H1 (cell line): ENCODE results near the gene ADGRV1. TPM values are rescaled to one million over a fixed set of nuclear protein-coding genes. Genes with fewer than 3 reads are reported as not detected.

Experiments used
- CTCF ChIA-PET: fragments of 300-600 bp; sonication (Branson Sonifier 250); formaldehyde crosslinking; loops from one replicate; lab custom pipeline; 2021; ENCODE audit not compliant: partially characterized antibody; lab: Charles Lee
- POLR2A ChIA-PET: fragments of 300-600 bp; sonication (Branson Sonifier 250); formaldehyde crosslinking; loops from one replicate; lab custom pipeline; 2021; ENCODE audit warnings: inconsistent platforms; ENCODE audit not compliant: partially characterized antibody; lab: Charles Lee
- DNase-seq, 2 experiments: peaks; one replicate each; pipeline versions ENCODE4 v3.0.0 to v3.0.0-alpha.2; 2010 to 2022; ENCODE audit warnings: low spot score in 2 of 2, low read depth in 1 of 2, mixed read lengths in 1 of 2
- FAIRE-seq: peaks from 2 replicates; lab custom pipeline; 2011; peaks lifted over from hg19 to GRCh38; lab: Jason Lieb, UNC
- H2AFZ ChIP-seq: 2 replicates; pipeline ENCODE4 v1.8.1; 2012; ENCODE audit warnings: low read length, inconsistent platforms
- H2AK5ac ChIP-seq: 2 replicates; pipeline ENCODE4 v1.6.1; 2013; ENCODE audit warnings: low read depth, low read length
- H2BK120ac ChIP-seq: replicated peaks from 2 replicates; pipeline ENCODE3; 2013; ENCODE audit warnings: low read depth, low read length, inconsistent platforms
- H2BK12ac ChIP-seq: 2 replicates; pipeline ENCODE4 v1.6.1; 2013; ENCODE audit warnings: low read depth, low read length
- H2BK15ac ChIP-seq: 2 replicates; pipeline ENCODE4 v1.6.1; 2013; ENCODE audit warnings: low read length
- H2BK20ac ChIP-seq: 2 replicates; pipeline ENCODE4 v1.6.1; 2013; ENCODE audit warnings: low read length
- H2BK5ac ChIP-seq: 2 replicates; pipeline ENCODE4 v1.6.1; 2013; ENCODE audit warnings: low read depth, low read length
- H3K14ac ChIP-seq: 2 replicates; pipeline ENCODE4 v1.6.1; 2013; ENCODE audit warnings: inconsistent platforms; ENCODE audit not compliant: insufficient read length
- H3K18ac ChIP-seq: 2 replicates; pipeline ENCODE4 v1.6.1; 2013; ENCODE audit warnings: low read length; ENCODE audit errors: extremely low read depth
- H3K23ac ChIP-seq: 2 replicates; pipeline ENCODE4 v1.6.1; 2013; ENCODE audit warnings: inconsistent platforms; ENCODE audit not compliant: insufficient read length
- H3K23me2 ChIP-seq: 2 replicates; pipeline ENCODE4 v1.6.1; 2013; ENCODE audit warnings: low read depth, low read length
- H3K27ac ChIP-seq: 2 replicates; pipeline ENCODE4 v1.6.1; 2011; ENCODE audit warnings: low read depth, low read length, inconsistent platforms
- H3K27me3 ChIP-seq, 4 experiments: replicated peaks in 1 of 4; 1 replicate in 1 of 4; 2 replicates in 3 of 4; pipeline versions ENCODE4 v1.6.1 to v1.8.1; 2011 to 2013; ENCODE audit warnings: low read length in 3 of 4, mild to moderate bottlenecking in 3 of 4, inconsistent platforms in 2 of 4, mixed read lengths in 2 of 4, moderate library complexity in 1 of 4; ENCODE audit not compliant: control insufficient read depth in 3 of 4, insufficient read depth in 3 of 4; ENCODE audit errors: extremely low read depth in 1 of 4
- H3K36me3 ChIP-seq, 4 experiments: 2 replicates each; pipeline versions ENCODE4 v1.6.1 to v1.8.1; 2011 to 2013; ENCODE audit warnings: mild to moderate bottlenecking in 4 of 4, low read length in 3 of 4, moderate library complexity in 2 of 4, control low read depth in 1 of 4, inconsistent platforms in 1 of 4; ENCODE audit not compliant: insufficient read depth in 4 of 4, control insufficient read depth in 2 of 4
- H3K4ac ChIP-seq: replicated peaks from 2 replicates; pipeline ENCODE3; 2013; ENCODE audit warnings: low read length, low read depth, mixed read lengths, inconsistent platforms; ENCODE audit not compliant: insufficient read length
- H3K4me1 ChIP-seq, 4 experiments: replicated peaks in 1 of 4; 1 replicate in 1 of 4; 2 replicates in 3 of 4; pipeline versions ENCODE4 v1.6.1 to v1.8.1; 2011 to 2013; ENCODE audit warnings: low read length in 3 of 4, inconsistent platforms in 2 of 4, mixed read lengths in 1 of 4; ENCODE audit not compliant: insufficient read depth in 4 of 4, control insufficient read depth in 3 of 4
- H3K4me2 ChIP-seq, 2 experiments: 2 replicates each; pipeline versions ENCODE4 v1.6.1 to v1.8.1; 2011 to 2013; ENCODE audit warnings: low read depth in 2 of 2, low read length in 2 of 2, control low read depth in 1 of 2, inconsistent platforms in 1 of 2, mild to moderate bottlenecking in 1 of 2; ENCODE audit not compliant: insufficient read depth in 1 of 2
- H3K4me3 ChIP-seq, 4 experiments: fragments of 200-600, 300-600 bp in 1 of 4; sonication (generic), shearing (Covaris generic), sonication (Bioruptor Twin) in 1 of 4; 2 replicates each; pipeline versions ENCODE4 v1.5.1 to v1.8.1; 2011 to 2016; ENCODE audit warnings: low read length in 4 of 4, low read depth in 3 of 4, control low read depth in 2 of 4, inconsistent platforms in 2 of 4, mild to moderate bottlenecking in 2 of 4, mixed read lengths in 1 of 4, moderate library complexity in 1 of 4; ENCODE audit not compliant: insufficient read depth in 2 of 4; ENCODE audit errors: extremely low read depth in 1 of 4
- H3K56ac ChIP-seq: replicated peaks from 2 replicates; pipeline ENCODE3; 2013; ENCODE audit warnings: low read depth, mild to moderate bottlenecking, mixed read lengths, low read length, inconsistent platforms; ENCODE audit not compliant: insufficient read length
- H3K79me1 ChIP-seq: 2 replicates; pipeline ENCODE4 v1.6.1; 2013; ENCODE audit warnings: low read depth, low read length, control low read depth
- H3K79me2 ChIP-seq, 2 experiments: 2 replicates each; pipeline versions ENCODE4 v1.6.1 to v1.8.1; 2012 to 2013; ENCODE audit warnings: low read length in 2 of 2, mild to moderate bottlenecking in 2 of 2, inconsistent platforms in 1 of 2; ENCODE audit not compliant: insufficient read depth in 2 of 2, control insufficient read depth in 1 of 2
- H3K9ac ChIP-seq, 4 experiments: replicated peaks in 1 of 4; 1 replicate in 1 of 4; 2 replicates in 3 of 4; pipeline versions ENCODE4 v1.6.1 to v1.8.1; 2011 to 2013; ENCODE audit warnings: low read depth in 3 of 4, low read length in 3 of 4, control low read depth in 2 of 4, mild to moderate bottlenecking in 2 of 4, moderate library complexity in 2 of 4, inconsistent platforms in 1 of 4; ENCODE audit errors: extremely low read depth in 1 of 4
- H3K9me3 ChIP-seq, 2 experiments: 2 replicates each; pipeline versions ENCODE4 v1.6.1 to v1.8.1; 2012 to 2013; ENCODE audit warnings: mild to moderate bottlenecking in 2 of 2, moderate library complexity in 2 of 2, control low read depth in 1 of 2, inconsistent platforms in 1 of 2, low read depth in 1 of 2, low read length in 1 of 2, mixed read lengths in 1 of 2; ENCODE audit not compliant: insufficient read depth in 2 of 2
- H4K20me1 ChIP-seq, 2 experiments: replicated peaks in 1 of 2; 2 replicates each; pipeline versions ENCODE3 to v1.8.1; 2011 to 2013; ENCODE audit warnings: inconsistent platforms in 2 of 2, low read length in 2 of 2, mild to moderate bottlenecking in 1 of 2; ENCODE audit not compliant: insufficient read depth in 2 of 2, control insufficient read depth in 1 of 2
- H4K5ac ChIP-seq: 2 replicates; pipeline ENCODE4 v1.6.1; 2013; ENCODE audit warnings: low read length, low read depth, mixed read lengths, inconsistent platforms; ENCODE audit not compliant: insufficient read length
- H4K8ac ChIP-seq: 2 replicates; pipeline ENCODE4 v1.8.0; 2013; ENCODE audit warnings: mild to moderate bottlenecking, moderate library complexity, low read length, inconsistent platforms; ENCODE audit not compliant: insufficient read depth; ENCODE audit errors: extremely low read depth
- H4K91ac ChIP-seq: replicated peaks from 2 replicates; pipeline ENCODE3; 2013; ENCODE audit warnings: low read length, mixed read lengths, inconsistent platforms; ENCODE audit not compliant: insufficient read length
- CBX8 ChIP-seq: fragments of 300-800, 300-1000 bp; sonication (generic); IDR thresholded peaks from 2 replicates; pipeline ENCODE4 v1.7.1; 2016; ENCODE audit warnings: low read depth, low read length, borderline replicate concordance
- NRF1 ChIP-seq: IDR thresholded peaks from 2 replicates; pipeline ENCODE4 v1.6.1; 2011; ENCODE audit warnings: mild to moderate bottlenecking, low read depth, low read length, improper control_type of control experiment
- RAD21 ChIP-seq, 2 experiments: IDR thresholded peaks in 1 of 2; conservative IDR thresholded peaks in 1 of 2; 2 replicates each; pipeline ENCODE4 v1.6.1; 2011; ENCODE audit warnings: low read depth in 2 of 2, low read length in 2 of 2, improper control_type of control experiment in 1 of 2, inconsistent platforms in 1 of 2, mild to moderate bottlenecking in 1 of 2, moderate library complexity in 1 of 2
- SAP30 ChIP-seq: fragments of 300-600 bp; sonication (generic); IDR thresholded peaks from 2 replicates; pipeline ENCODE4 v1.7.1; 2012; ENCODE audit warnings: low read length, moderate library complexity, mild to moderate bottlenecking, inconsistent platforms; ENCODE audit not compliant: insufficient read depth, insufficient replicate concordance
- TAF1 ChIP-seq: IDR thresholded peaks from 2 replicates; pipeline ENCODE4 v1.6.1; 2011; ENCODE audit warnings: mild to moderate bottlenecking, low read depth, low read length
- polyA plus RNA-seq, 7 experiments: library from polyadenylated mRNA; depleted of rRNA in 3 of 7; stranded (reverse) in 5 of 7; unstranded in 2 of 7; fragments of >200 nt in 5 of 7; fragments of 200-250 nt in 2 of 7; gene quantifications; 1 replicate in 5 of 7; 2 replicates in 1 of 7; 4 replicates in 1 of 7; pipeline versions ENCODE4 v1.2.1 to v1.2.3, GENCODE V29; 2011 to 2013; ENCODE audit warnings: missing spikeins in 2 of 7, mixed read lengths in 2 of 7
- total RNA-seq: library from RNA; stranded (reverse); fragmentation: NEBNext Ultra II Directional; extraction: Animal tissue kit (Norgen Biotek cat#: 25700); gene quantifications from 2 replicates; pipeline ENCODE4 v1.2.1, GENCODE V29; 2021

The ADGRV1 gene
- total and polyA plus RNA-seq, 2 of the 8 experiments (the other 6 are each of a cell fraction or from before 2014, with no cell fraction given): 53.1 to 62.2 TPM

DNA sequence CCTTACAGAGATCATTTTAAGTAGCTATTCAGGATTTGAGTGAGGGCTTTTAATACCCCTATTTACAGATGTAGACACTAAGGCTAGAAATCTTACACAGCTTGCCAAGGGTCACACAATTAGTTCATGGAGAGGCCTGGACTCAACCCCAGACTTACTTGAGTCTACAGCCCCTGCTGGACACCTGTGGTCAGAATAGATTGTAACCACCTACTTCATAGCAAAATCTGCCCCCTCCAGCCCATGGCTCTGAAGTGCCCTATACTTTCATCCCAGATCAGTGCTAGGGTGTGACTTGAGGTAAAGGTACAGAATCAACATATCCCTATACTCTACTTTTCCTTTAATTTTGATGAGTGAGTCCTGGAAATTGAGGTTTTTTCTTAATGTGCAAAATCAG lies 291.3 kb downstream of the ADGRV1 start:
- Histone ChIP-seq H3K4ac (no peak overlapping the region), H3K36me3 (peaks cover 0 to 12% (median 6%) of the 10 kb centered on the region in 4 experiments; a peak in 2 of 8 replicates), H2AK5ac (no peak overlapping the region), H3K4me2 (no peak overlapping the region), H2BK12ac (no peak overlapping the region), H3K4me3 (no peak overlapping the region), H3K4me1 (no peaks in the 10 kb centered on the region), H4K91ac (no peak overlapping the region), H2BK120ac (no peak overlapping the region), H3K27me3 (no peaks in the 10 kb centered on the region), H3K23me2 (peaks cover 3% of the 10 kb centered on the region; the same call in 1 of the 2 replicates), H3K18ac (no peak overlapping the region), H3K79me1 (no peaks in the 10 kb centered on the region), H3K23ac (no peak overlapping the region), H4K20me1 (peaks cover 0 to 2% of the 10 kb centered on the region in 2 experiments), H3K56ac (no peak overlapping the region), H3K9ac (no peak overlapping the region), H2AFZ (no peak overlapping the region), H3K9me3 (peaks cover 0 to 2% of the 10 kb centered on the region in 2 experiments; a peak in 1 of 4 replicates), H2BK5ac (no peak overlapping the region), H3K79me2 (no peaks in the 10 kb centered on the region; a peak in 1 of 4 replicates), H2BK20ac (no peak overlapping the region), H4K8ac (no peak overlapping the region), H3K27ac (no peak overlapping the region), H4K5ac (no peak overlapping the region), H2BK15ac (no peak overlapping the region), H3K14ac (no peak overlapping the region)
- no peak for TF ChIP-seq TAF1
- TF ChIP-seq NRF1: no peak
- TF ChIP-seq RAD21 (IDR thresholded peaks at IDR 0.05 in 1 of 2, conservative IDR thresholded peaks at IDR 0.05 in 1 of 2; ENCODE audit: low read depth in 2 of 2, low read length in 2 of 2): no peak
- TF ChIP-seq CBX8: no peak
- TF ChIP-seq SAP30: no peak
- CTCF ChIA-PET: interaction anchor here (1.6 to 2.2 kb wide), 2 partner anchors 12 to 16 kb away, joined by 5 to 11 read pairs; no protein-coding TSS in a partner anchor
- FAIRE-seq: no peak
- POLR2A ChIA-PET: no interaction called here
- no peak for DNase-seq
